H1 (cell line): ENCODE measurements around the gene HECTD1. TPM values are rescaled to one million over a fixed set of nuclear protein-coding genes. Genes with fewer than 3 reads are reported as not detected.

Source experiments
- CTCF ChIA-PET: fragments of 300-600 bp; sonication (Branson Sonifier 250); formaldehyde crosslinking; loops from one replicate; lab custom pipeline; 2021; ENCODE audit not compliant: partially characterized antibody; lab: Charles Lee
- POLR2A ChIA-PET: fragments of 300-600 bp; sonication (Branson Sonifier 250); formaldehyde crosslinking; loops from one replicate; lab custom pipeline; 2021; ENCODE audit warnings: inconsistent platforms; ENCODE audit not compliant: partially characterized antibody; lab: Charles Lee
- DNase-seq, 2 experiments: peaks; one replicate each; pipeline versions ENCODE4 v3.0.0 to v3.0.0-alpha.2; 2010 to 2022; ENCODE audit warnings: low spot score in 2 of 2, low read depth in 1 of 2, mixed read lengths in 1 of 2
- FAIRE-seq: peaks from 2 replicates; lab custom pipeline; 2011; peaks lifted over from hg19 to GRCh38; lab: Jason Lieb, UNC
- H2AFZ ChIP-seq: 2 replicates; pipeline ENCODE4 v1.8.1; 2012; ENCODE audit warnings: low read length, inconsistent platforms
- H2AK5ac ChIP-seq: 2 replicates; pipeline ENCODE4 v1.6.1; 2013; ENCODE audit warnings: low read depth, low read length
- H2BK120ac ChIP-seq: replicated peaks from 2 replicates; pipeline ENCODE3; 2013; ENCODE audit warnings: low read depth, low read length, inconsistent platforms
- H2BK12ac ChIP-seq: 2 replicates; pipeline ENCODE4 v1.6.1; 2013; ENCODE audit warnings: low read depth, low read length
- H2BK15ac ChIP-seq: 2 replicates; pipeline ENCODE4 v1.6.1; 2013; ENCODE audit warnings: low read length
- H2BK20ac ChIP-seq: 2 replicates; pipeline ENCODE4 v1.6.1; 2013; ENCODE audit warnings: low read length
- H2BK5ac ChIP-seq: 2 replicates; pipeline ENCODE4 v1.6.1; 2013; ENCODE audit warnings: low read depth, low read length
- H3K14ac ChIP-seq: 2 replicates; pipeline ENCODE4 v1.6.1; 2013; ENCODE audit warnings: inconsistent platforms; ENCODE audit not compliant: insufficient read length
- H3K18ac ChIP-seq: 2 replicates; pipeline ENCODE4 v1.6.1; 2013; ENCODE audit warnings: low read length; ENCODE audit errors: extremely low read depth
- H3K23ac ChIP-seq: 2 replicates; pipeline ENCODE4 v1.6.1; 2013; ENCODE audit warnings: inconsistent platforms; ENCODE audit not compliant: insufficient read length
- H3K23me2 ChIP-seq: 2 replicates; pipeline ENCODE4 v1.6.1; 2013; ENCODE audit warnings: low read depth, low read length
- H3K27ac ChIP-seq: 2 replicates; pipeline ENCODE4 v1.6.1; 2011; ENCODE audit warnings: low read depth, low read length, inconsistent platforms
- H3K27me3 ChIP-seq, 4 experiments: replicated peaks in 1 of 4; 1 replicate in 1 of 4; 2 replicates in 3 of 4; pipeline versions ENCODE4 v1.6.1 to v1.8.1; 2011 to 2013; ENCODE audit warnings: low read length in 3 of 4, mild to moderate bottlenecking in 3 of 4, inconsistent platforms in 2 of 4, mixed read lengths in 2 of 4, moderate library complexity in 1 of 4; ENCODE audit not compliant: control insufficient read depth in 3 of 4, insufficient read depth in 3 of 4; ENCODE audit errors: extremely low read depth in 1 of 4
- H3K36me3 ChIP-seq, 4 experiments: 2 replicates each; pipeline versions ENCODE4 v1.6.1 to v1.8.1; 2011 to 2013; ENCODE audit warnings: mild to moderate bottlenecking in 4 of 4, low read length in 3 of 4, moderate library complexity in 2 of 4, control low read depth in 1 of 4, inconsistent platforms in 1 of 4; ENCODE audit not compliant: insufficient read depth in 4 of 4, control insufficient read depth in 2 of 4
- H3K4ac ChIP-seq: replicated peaks from 2 replicates; pipeline ENCODE3; 2013; ENCODE audit warnings: low read length, low read depth, mixed read lengths, inconsistent platforms; ENCODE audit not compliant: insufficient read length
- H3K4me1 ChIP-seq, 4 experiments: replicated peaks in 1 of 4; 1 replicate in 1 of 4; 2 replicates in 3 of 4; pipeline versions ENCODE4 v1.6.1 to v1.8.1; 2011 to 2013; ENCODE audit warnings: low read length in 3 of 4, inconsistent platforms in 2 of 4, mixed read lengths in 1 of 4; ENCODE audit not compliant: insufficient read depth in 4 of 4, control insufficient read depth in 3 of 4
- H3K4me2 ChIP-seq, 2 experiments: 2 replicates each; pipeline versions ENCODE4 v1.6.1 to v1.8.1; 2011 to 2013; ENCODE audit warnings: low read depth in 2 of 2, low read length in 2 of 2, control low read depth in 1 of 2, inconsistent platforms in 1 of 2, mild to moderate bottlenecking in 1 of 2; ENCODE audit not compliant: insufficient read depth in 1 of 2
- H3K4me3 ChIP-seq, 4 experiments: fragments of 200-600, 300-600 bp in 1 of 4; sonication (generic), shearing (Covaris generic), sonication (Bioruptor Twin) in 1 of 4; 2 replicates each; pipeline versions ENCODE4 v1.5.1 to v1.8.1; 2011 to 2016; ENCODE audit warnings: low read length in 4 of 4, low read depth in 3 of 4, control low read depth in 2 of 4, inconsistent platforms in 2 of 4, mild to moderate bottlenecking in 2 of 4, mixed read lengths in 1 of 4, moderate library complexity in 1 of 4; ENCODE audit not compliant: insufficient read depth in 2 of 4; ENCODE audit errors: extremely low read depth in 1 of 4
- H3K56ac ChIP-seq: replicated peaks from 2 replicates; pipeline ENCODE3; 2013; ENCODE audit warnings: low read depth, mild to moderate bottlenecking, mixed read lengths, low read length, inconsistent platforms; ENCODE audit not compliant: insufficient read length
- H3K79me1 ChIP-seq: 2 replicates; pipeline ENCODE4 v1.6.1; 2013; ENCODE audit warnings: low read depth, low read length, control low read depth
- H3K79me2 ChIP-seq, 2 experiments: 2 replicates each; pipeline versions ENCODE4 v1.6.1 to v1.8.1; 2012 to 2013; ENCODE audit warnings: low read length in 2 of 2, mild to moderate bottlenecking in 2 of 2, inconsistent platforms in 1 of 2; ENCODE audit not compliant: insufficient read depth in 2 of 2, control insufficient read depth in 1 of 2
- H3K9ac ChIP-seq, 4 experiments: replicated peaks in 1 of 4; 1 replicate in 1 of 4; 2 replicates in 3 of 4; pipeline versions ENCODE4 v1.6.1 to v1.8.1; 2011 to 2013; ENCODE audit warnings: low read depth in 3 of 4, low read length in 3 of 4, control low read depth in 2 of 4, mild to moderate bottlenecking in 2 of 4, moderate library complexity in 2 of 4, inconsistent platforms in 1 of 4; ENCODE audit errors: extremely low read depth in 1 of 4
- H3K9me3 ChIP-seq, 2 experiments: 2 replicates each; pipeline versions ENCODE4 v1.6.1 to v1.8.1; 2012 to 2013; ENCODE audit warnings: mild to moderate bottlenecking in 2 of 2, moderate library complexity in 2 of 2, control low read depth in 1 of 2, inconsistent platforms in 1 of 2, low read depth in 1 of 2, low read length in 1 of 2, mixed read lengths in 1 of 2; ENCODE audit not compliant: insufficient read depth in 2 of 2
- H4K20me1 ChIP-seq, 2 experiments: replicated peaks in 1 of 2; 2 replicates each; pipeline versions ENCODE3 to v1.8.1; 2011 to 2013; ENCODE audit warnings: inconsistent platforms in 2 of 2, low read length in 2 of 2, mild to moderate bottlenecking in 1 of 2; ENCODE audit not compliant: insufficient read depth in 2 of 2, control insufficient read depth in 1 of 2
- H4K5ac ChIP-seq: 2 replicates; pipeline ENCODE4 v1.6.1; 2013; ENCODE audit warnings: low read length, low read depth, mixed read lengths, inconsistent platforms; ENCODE audit not compliant: insufficient read length
- H4K8ac ChIP-seq: 2 replicates; pipeline ENCODE4 v1.8.0; 2013; ENCODE audit warnings: mild to moderate bottlenecking, moderate library complexity, low read length, inconsistent platforms; ENCODE audit not compliant: insufficient read depth; ENCODE audit errors: extremely low read depth
- H4K91ac ChIP-seq: replicated peaks from 2 replicates; pipeline ENCODE3; 2013; ENCODE audit warnings: low read length, mixed read lengths, inconsistent platforms; ENCODE audit not compliant: insufficient read length
- ATF3 ChIP-seq: IDR thresholded peaks from 2 replicates; pipeline ENCODE4 v1.6.1; 2011; ENCODE audit warnings: low read depth, mild to moderate bottlenecking, low read length; ENCODE audit not compliant: insufficient read depth
- BACH1 ChIP-seq: IDR thresholded peaks from 2 replicates; pipeline ENCODE4 v1.6.1; 2012; ENCODE audit warnings: low read length, improper control_type of control experiment
- CBX5 ChIP-seq: fragments of 300-800, 300-1000 bp; sonication (generic); IDR thresholded peaks from 2 replicates; pipeline ENCODE4 v1.7.1; 2016; ENCODE audit warnings: antibody characterized with exemption, low read length, low read depth
- JUN ChIP-seq: IDR thresholded peaks from 2 replicates; pipeline ENCODE4 v1.6.1; 2011; ENCODE audit warnings: low read depth, mild to moderate bottlenecking, improper control_type of control experiment, low read length
- KDM5A ChIP-seq: fragments of 200-600 bp; IDR thresholded peaks from 2 replicates; pipeline ENCODE4 v1.7.1; 2012; ENCODE audit warnings: mild to moderate bottlenecking, low read length, inconsistent platforms, mixed read lengths
- SRF ChIP-seq: IDR thresholded peaks from 2 replicates; pipeline ENCODE4 v1.6.1; 2011; ENCODE audit warnings: mild to moderate bottlenecking, low read depth, low read length, moderate library complexity
- YY1 ChIP-seq: IDR thresholded peaks from 2 replicates; pipeline ENCODE4 v1.6.1; 2011; ENCODE audit warnings: low read depth, mild to moderate bottlenecking, low read length
- WGBS, 2 experiments: shearing (Covaris generic) in 1 of 2; methylation state at CpG; one replicate each; pipeline versions ENCODE4 v1.1.6 to v1.1.7; 2013 to 2015; ENCODE audit warnings: low lambda C conversion rate in 2 of 2, mixed read lengths in 2 of 2, inconsistent platforms in 1 of 2, low coverage in 1 of 2, missing lambda C conversion rate in 1 of 2; ENCODE audit not compliant: insufficient replicate concordance in 2 of 2, insufficient coverage in 1 of 2, insufficient read length in 1 of 2; ENCODE audit errors: extremely low coverage in 1 of 2, missing lambda C conversion rate in 1 of 2; 5-methylcytosine and 5-hydroxymethylcytosine counted together
- polyA plus RNA-seq, 7 experiments: library from polyadenylated mRNA; depleted of rRNA in 3 of 7; stranded (reverse) in 5 of 7; unstranded in 2 of 7; fragments of >200 nt in 5 of 7; fragments of 200-250 nt in 2 of 7; gene quantifications; 1 replicate in 5 of 7; 2 replicates in 1 of 7; 4 replicates in 1 of 7; pipeline versions ENCODE4 v1.2.1 to v1.2.3, GENCODE V29; 2011 to 2013; ENCODE audit warnings: missing spikeins in 2 of 7, mixed read lengths in 2 of 7
- total RNA-seq: library from RNA; stranded (reverse); fragmentation: NEBNext Ultra II Directional; extraction: Animal tissue kit (Norgen Biotek cat#: 25700); gene quantifications from 2 replicates; pipeline ENCODE4 v1.2.1, GENCODE V29; 2021

Gene HECTD1
- total and polyA plus RNA-seq, 2 of the 8 experiments (the other 6 are each of a cell fraction or from before 2014, with no cell fraction given) = 44.7 to 105 TPM

GRCh38 chr14:31080056-31080455, 127.5 kb downstream of the HECTD1 start:
- Histone ChIP-seq H2AFZ (no peak overlapping the region), H3K14ac (no peak overlapping the region), H4K20me1 (no peaks in the 10 kb centered on the region), H3K18ac (no peak overlapping the region), H3K9me3 (no peaks in the 10 kb centered on the region), H3K27me3 (no peaks in the 10 kb centered on the region), H2BK12ac (no peak overlapping the region), H3K9ac (no peak overlapping the region), H2BK15ac (no peak overlapping the region), H3K4me2 (no peak overlapping the region), H2AK5ac (no peak overlapping the region), H4K5ac (no peak overlapping the region), H4K91ac (no peak overlapping the region), H2BK20ac (no peak overlapping the region), H3K79me1 (no peaks in the 10 kb centered on the region; the same call in 1 of the 2 replicates), H3K4me3 (no peak overlapping the region), H3K27ac (no peak overlapping the region)
- no peak for FAIRE-seq
- no peak for DNase-seq
- TF ChIP-seq CBX5 = no peak
- TF ChIP-seq SRF = no peak
- TF ChIP-seq ATF3 = no peak
- no peak for TF ChIP-seq YY1
- no peak for TF ChIP-seq JUN
- TF ChIP-seq BACH1 = no peak
- no peak for TF ChIP-seq KDM5A
- TF ChIP-seq, all 59 proteins: peak for 0
- Histone ChIP-seq H3K4me1 (no peaks in the 10 kb centered on the region), H3K56ac (no peak overlapping the region), H3K4ac (no peak overlapping the region), H2BK120ac (no peak overlapping the region), H4K8ac (no peak overlapping the region), H3K23me2 (no peaks in the 10 kb centered on the region; the same call in 1 of the 2 replicates), H2BK5ac (no peak overlapping the region), H3K23ac (no peak overlapping the region), H3K36me3 (peaks cover 0 to 1% (median 0%) of the 10 kb centered on the region in 4 experiments; a peak in 1 of 8 replicates), H3K79me2 (no peaks in the 10 kb centered on the region)
- 89% methylated on average over 3 of the region's 3 CpGs; no CpG with 5 or more reads in 1 of the 2 experiments for WGBS, 2 experiments
- CTCF ChIA-PET = interaction anchor here (0.7 kb wide), 1 partner anchor 10 kb away, joined by 3 read pairs; no protein-coding TSS in a partner anchor
- POLR2A ChIA-PET = no interaction called here
